ENCODE data around the gene CD151.

Gene CD151

GRCh38 chr11:789943-790342 is 42.8 kb upstream of the CD151 start, which contains the start of gene CEND1:
TSS of gene CEND1 (minus strand) at chr11:790090. CDS start at chr11:788576, 1,514 bp downstream.
- TF ChIP-seq CTCF (IDR thresholded peaks at IDR 0.05; ENCODE audit: low read depth, low read length, missing control alignments), result no peak
- no peak for DNase-seq (ENCODE audit: extremely low read depth, low read depth)
- H3K4me3 ChIP-seq (replicated peaks; ENCODE audit: low read depth, low read length), result peak within 1 kb of the TSS; percentile 28

GRCh38 chr11:790721-791564 is 41.8 kb upstream of the CD151 start:
- DNase-seq (ENCODE audit: extremely low read depth, low read depth), result no peak
- TF ChIP-seq CTCF (IDR thresholded peaks at IDR 0.05; ENCODE audit: low read depth, low read length, missing control alignments), result no peak
- H3K4me3 ChIP-seq (replicated peaks; ENCODE audit: low read depth, low read length), result no peak overlapping the region

- TF ChIP-seq CTCF (IDR thresholded peaks at IDR 0.05; ENCODE audit: low read depth, low read length, missing control alignments), result no peak
- H3K4me3 ChIP-seq (replicated peaks; ENCODE audit: low read depth, low read length), result no peak overlapping the region
- no peak for DNase-seq (ENCODE audit: extremely low read depth, low read depth)
Observed at GRCh38 chr11:791658-792534, 40.9 kb upstream of the CD151 start.

- DNase-seq (ENCODE audit: extremely low read depth, low read depth), result no peak
- H3K4me3 ChIP-seq (replicated peaks; ENCODE audit: low read depth, low read length), result no peak overlapping the region
- no peak for TF ChIP-seq CTCF (IDR thresholded peaks at IDR 0.05; ENCODE audit: low read depth, low read length, missing control alignments)
Observed at GRCh38 chr11:792535-792821, 40.3 kb upstream of the CD151 start.

GRCh38 chr11:792873-793272 is 39.9 kb upstream of the CD151 start:
- TF ChIP-seq CTCF (IDR thresholded peaks at IDR 0.05; ENCODE audit: low read depth, low read length, missing control alignments), result no peak
- H3K4me3 ChIP-seq (replicated peaks; ENCODE audit: low read depth, low read length), result no peak overlapping the region
- DNase-seq (ENCODE audit: extremely low read depth, low read depth), result no peak

GRCh38 chr11:793556-793955 is 39.2 kb upstream of the CD151 start:
- no peak for TF ChIP-seq CTCF (IDR thresholded peaks at IDR 0.05; ENCODE audit: low read depth, low read length, missing control alignments)
- DNase-seq (ENCODE audit: extremely low read depth, low read depth), result no peak
- H3K4me3 ChIP-seq (replicated peaks; ENCODE audit: low read depth, low read length), result no peak overlapping the region
